Measurements from ENCODE around the gene LHFPL3. TPM values are rescaled to one million over a fixed set of nuclear protein-coding genes. Genes with fewer than 3 reads are reported as not detected.
A peak's percentile ranks its signal among the peaks of the same experiment; 100 is the strongest.

Gene LHFPL3
- total and polyA plus RNA-seq, 2 of the 13 experiments (the other 11 are each of a cell fraction or from before 2014, with no cell fraction given) = not detected

DNA sequence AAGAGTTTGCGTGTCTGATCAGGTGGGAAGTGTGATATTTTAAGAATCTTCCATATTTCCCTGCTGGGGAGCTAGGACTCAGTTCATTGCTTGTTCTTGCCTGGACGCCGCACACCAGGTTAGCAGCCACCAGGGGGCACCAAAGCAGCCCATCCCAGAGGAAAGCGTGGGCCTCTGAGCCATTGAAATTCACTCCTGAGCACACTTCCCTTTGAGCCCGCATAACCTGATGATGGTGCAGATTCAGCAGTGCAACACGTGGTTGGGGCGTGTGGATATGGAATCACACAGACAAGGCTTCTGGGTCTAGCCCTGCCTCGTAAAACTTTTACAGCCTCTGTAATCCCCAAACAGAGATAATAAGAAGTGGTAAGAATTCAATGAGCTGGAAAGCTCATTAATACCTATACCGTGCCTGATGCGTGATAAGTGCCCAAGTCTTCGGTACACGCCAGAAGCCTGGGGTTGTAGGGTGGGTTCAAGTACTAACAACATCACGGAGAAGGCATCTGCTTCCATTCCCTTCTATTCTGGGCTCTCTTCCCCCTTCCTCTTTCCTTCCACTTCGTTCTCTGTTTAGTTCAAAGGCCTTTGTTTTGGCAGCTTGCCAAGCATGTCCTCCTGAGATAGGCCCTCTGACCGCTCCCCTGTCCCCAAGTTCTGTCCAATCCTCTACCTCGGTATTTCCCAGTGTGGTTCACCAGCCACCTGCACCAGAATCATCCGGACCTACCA is 555.5 kb downstream of the LHFPL3 start (continued):
- TF ChIP-seq, protein P1, sequence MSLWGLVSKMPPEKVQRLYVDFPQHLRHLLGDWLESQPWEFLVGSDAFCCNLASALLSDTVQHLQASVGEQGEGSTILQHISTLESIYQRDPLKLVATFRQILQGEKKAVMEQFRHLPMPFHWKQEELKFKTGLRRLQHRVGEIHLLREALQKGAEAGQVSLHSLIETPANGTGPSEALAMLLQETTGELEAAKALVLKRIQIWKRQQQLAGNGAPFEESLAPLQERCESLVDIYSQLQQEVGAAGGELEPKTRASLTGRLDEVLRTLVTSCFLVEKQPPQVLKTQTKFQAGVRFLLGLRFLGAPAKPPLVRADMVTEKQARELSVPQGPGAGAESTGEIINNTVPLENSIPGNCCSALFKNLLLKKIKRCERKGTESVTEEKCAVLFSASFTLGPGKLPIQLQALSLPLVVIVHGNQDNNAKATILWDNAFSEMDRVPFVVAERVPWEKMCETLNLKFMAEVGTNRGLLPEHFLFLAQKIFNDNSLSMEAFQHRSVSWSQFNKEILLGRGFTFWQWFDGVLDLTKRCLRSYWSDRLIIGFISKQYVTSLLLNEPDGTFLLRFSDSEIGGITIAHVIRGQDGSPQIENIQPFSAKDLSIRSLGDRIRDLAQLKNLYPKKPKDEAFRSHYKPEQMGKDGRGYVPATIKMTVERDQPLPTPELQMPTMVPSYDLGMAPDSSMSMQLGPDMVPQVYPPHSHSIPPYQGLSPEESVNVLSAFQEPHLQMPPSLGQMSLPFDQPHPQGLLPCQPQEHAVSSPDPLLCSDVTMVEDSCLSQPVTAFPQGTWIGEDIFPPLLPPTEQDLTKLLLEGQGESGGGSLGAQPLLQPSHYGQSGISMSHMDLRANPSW (CRISPR knock-in tag; IDR thresholded peaks at IDR 0.05; ENCODE audit: borderline replicate concordance) = no peak
- TF ChIP-seq NCOA1 (CRISPR knock-in tag; IDR thresholded peaks at IDR 0.05) = no peak
- TF ChIP-seq ZSCAN12 (CRISPR knock-in tag; IDR thresholded peaks at IDR 0.05) = no peak
- no peak for TF ChIP-seq ZNF263 (CRISPR knock-in tag; IDR thresholded peaks at IDR 0.05)
- no peak for TF ChIP-seq ZNF292 (CRISPR knock-in tag; IDR thresholded peaks at IDR 0.05; ENCODE audit: borderline replicate concordance, low read depth)
- TF ChIP-seq ZFP36 (IDR thresholded peaks at IDR 0.05; ENCODE audit: borderline replicate concordance, low read depth, low read length, partially characterized antibody) = no peak
- TF ChIP-seq MIXL1 (CRISPR knock-in tag; IDR thresholded peaks at IDR 0.05) = no peak
- no peak for TF ChIP-seq EED (CRISPR knock-in tag; IDR thresholded peaks at IDR 0.05)
- TF ChIP-seq ZNF33A (CRISPR knock-in tag; IDR thresholded peaks at IDR 0.05; ENCODE audit: borderline replicate concordance) = no peak
- TF ChIP-seq, protein P2, sequence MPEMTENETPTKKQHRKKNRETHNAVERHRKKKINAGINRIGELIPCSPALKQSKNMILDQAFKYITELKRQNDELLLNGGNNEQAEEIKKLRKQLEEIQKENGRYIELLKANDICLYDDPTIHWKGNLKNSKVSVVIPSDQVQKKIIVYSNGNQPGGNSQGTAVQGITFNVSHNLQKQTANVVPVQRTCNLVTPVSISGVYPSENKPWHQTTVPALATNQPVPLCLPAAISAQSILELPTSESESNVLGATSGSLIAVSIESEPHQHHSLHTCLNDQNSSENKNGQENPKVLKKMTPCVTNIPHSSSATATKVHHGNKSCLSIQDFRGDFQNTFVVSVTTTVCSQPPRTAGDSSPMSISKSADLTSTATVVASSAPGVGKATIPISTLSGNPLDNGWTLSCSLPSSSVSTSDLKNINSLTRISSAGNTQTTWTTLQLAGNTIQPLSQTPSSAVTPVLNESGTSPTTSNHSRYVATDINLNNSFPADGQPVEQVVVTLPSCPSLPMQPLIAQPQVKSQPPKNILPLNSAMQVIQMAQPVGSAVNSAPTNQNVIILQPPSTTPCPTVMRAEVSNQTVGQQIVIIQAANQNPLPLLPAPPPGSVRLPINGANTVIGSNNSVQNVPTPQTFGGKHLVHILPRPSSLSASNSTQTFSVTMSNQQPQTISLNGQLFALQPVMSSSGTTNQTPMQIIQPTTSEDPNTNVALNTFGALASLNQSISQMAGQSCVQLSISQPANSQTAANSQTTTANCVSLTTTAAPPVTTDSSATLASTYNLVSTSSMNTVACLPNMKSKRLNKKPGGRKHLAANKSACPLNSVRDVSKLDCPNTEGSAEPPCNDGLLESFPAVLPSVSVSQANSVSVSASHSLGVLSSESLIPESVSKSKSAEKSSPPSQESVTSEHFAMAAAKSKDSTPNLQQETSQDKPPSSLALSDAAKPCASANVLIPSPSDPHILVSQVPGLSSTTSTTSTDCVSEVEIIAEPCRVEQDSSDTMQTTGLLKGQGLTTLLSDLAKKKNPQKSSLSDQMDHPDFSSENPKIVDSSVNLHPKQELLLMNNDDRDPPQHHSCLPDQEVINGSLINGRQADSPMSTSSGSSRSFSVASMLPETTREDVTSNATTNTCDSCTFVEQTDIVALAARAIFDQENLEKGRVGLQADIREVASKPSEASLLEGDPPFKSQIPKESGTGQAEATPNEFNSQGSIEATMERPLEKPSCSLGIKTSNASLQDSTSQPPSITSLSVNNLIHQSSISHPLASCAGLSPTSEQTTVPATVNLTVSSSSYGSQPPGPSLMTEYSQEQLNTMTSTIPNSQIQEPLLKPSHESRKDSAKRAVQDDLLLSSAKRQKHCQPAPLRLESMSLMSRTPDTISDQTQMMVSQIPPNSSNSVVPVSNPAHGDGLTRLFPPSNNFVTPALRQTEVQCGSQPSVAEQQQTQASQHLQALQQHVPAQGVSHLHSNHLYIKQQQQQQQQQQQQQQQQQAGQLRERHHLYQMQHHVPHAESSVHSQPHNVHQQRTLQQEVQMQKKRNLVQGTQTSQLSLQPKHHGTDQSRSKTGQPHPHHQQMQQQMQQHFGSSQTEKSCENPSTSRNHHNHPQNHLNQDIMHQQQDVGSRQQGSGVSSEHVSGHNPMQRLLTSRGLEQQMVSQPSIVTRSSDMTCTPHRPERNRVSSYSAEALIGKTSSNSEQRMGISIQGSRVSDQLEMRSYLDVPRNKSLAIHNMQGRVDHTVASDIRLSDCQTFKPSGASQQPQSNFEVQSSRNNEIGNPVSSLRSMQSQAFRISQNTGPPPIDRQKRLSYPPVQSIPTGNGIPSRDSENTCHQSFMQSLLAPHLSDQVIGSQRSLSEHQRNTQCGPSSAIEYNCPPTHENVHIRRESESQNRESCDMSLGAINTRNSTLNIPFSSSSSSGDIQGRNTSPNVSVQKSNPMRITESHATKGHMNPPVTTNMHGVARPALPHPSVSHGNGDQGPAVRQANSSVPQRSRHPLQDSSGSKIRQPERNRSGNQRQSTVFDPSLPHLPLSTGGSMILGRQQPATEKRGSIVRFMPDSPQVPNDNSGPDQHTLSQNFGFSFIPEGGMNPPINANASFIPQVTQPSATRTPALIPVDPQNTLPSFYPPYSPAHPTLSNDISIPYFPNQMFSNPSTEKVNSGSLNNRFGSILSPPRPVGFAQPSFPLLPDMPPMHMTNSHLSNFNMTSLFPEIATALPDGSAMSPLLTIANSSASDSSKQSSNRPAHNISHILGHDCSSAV (CRISPR knock-in tag; IDR thresholded peaks at IDR 0.05; ENCODE audit: borderline replicate concordance) = no peak
- no peak for TF ChIP-seq SRF (IDR thresholded peaks at IDR 0.05; ENCODE audit: low read depth, low read length)
- no peak for TF ChIP-seq ZNF629 (CRISPR knock-in tag; conservative IDR thresholded peaks at IDR 0.05)
- TF ChIP-seq ZNF24 (IDR thresholded peaks at IDR 0.05) = no peak
- TF ChIP-seq PPARG (CRISPR knock-in tag; conservative IDR thresholded peaks at IDR 0.05) = 0 out of 2 replicates have a peak, but pooled peaks have one; percentile 17
- TF ChIP-seq, protein P3, sequence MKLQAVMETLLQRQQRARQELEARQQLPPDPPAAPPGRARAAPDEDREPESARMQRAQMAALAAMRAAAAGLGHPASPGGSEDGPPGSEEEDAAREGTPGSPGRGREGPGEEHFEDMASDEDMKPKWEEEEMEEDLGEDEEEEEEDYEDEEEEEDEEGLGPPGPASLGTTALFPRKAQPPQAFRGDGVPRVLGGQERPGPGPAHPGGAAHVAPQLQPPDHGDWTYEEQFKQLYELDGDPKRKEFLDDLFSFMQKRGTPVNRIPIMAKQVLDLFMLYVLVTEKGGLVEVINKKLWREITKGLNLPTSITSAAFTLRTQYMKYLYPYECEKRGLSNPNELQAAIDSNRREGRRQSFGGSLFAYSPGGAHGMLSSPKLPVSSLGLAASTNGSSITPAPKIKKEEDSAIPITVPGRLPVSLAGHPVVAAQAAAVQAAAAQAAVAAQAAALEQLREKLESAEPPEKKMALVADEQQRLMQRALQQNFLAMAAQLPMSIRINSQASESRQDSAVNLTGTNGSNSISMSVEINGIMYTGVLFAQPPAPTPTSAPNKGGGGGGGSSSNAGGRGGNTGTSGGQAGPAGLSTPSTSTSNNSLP (IDR thresholded peaks at IDR 0.05; ENCODE audit: low read depth, low read length) = no peak
- TF ChIP-seq TAF15 (IDR thresholded peaks at IDR 0.05; ENCODE audit: low read depth, low read length, poor library complexity, severe bottlenecking) = no peak
- TF ChIP-seq JDP2 (CRISPR knock-in tag; IDR thresholded peaks at IDR 0.05; ENCODE audit: borderline replicate concordance) = no peak
- TF ChIP-seq ZNF335 (CRISPR knock-in tag; IDR thresholded peaks at IDR 0.05) = no peak
